Cerebellar nuclear complex (tissue), 1 donor: ENCODE results near the gene PXDC1.
"Not testable (repeated sequence)": the region's sequence is repeated elsewhere in the genome, so short reads cannot be mapped to it uniquely, and the experiment has no call there.

Source experiments
- DNase-seq, 2 experiments: peaks; one replicate each; lab custom pipeline; 2025; lab: John Stamatoyannopoulos, UW

Gene PXDC1

DNA sequence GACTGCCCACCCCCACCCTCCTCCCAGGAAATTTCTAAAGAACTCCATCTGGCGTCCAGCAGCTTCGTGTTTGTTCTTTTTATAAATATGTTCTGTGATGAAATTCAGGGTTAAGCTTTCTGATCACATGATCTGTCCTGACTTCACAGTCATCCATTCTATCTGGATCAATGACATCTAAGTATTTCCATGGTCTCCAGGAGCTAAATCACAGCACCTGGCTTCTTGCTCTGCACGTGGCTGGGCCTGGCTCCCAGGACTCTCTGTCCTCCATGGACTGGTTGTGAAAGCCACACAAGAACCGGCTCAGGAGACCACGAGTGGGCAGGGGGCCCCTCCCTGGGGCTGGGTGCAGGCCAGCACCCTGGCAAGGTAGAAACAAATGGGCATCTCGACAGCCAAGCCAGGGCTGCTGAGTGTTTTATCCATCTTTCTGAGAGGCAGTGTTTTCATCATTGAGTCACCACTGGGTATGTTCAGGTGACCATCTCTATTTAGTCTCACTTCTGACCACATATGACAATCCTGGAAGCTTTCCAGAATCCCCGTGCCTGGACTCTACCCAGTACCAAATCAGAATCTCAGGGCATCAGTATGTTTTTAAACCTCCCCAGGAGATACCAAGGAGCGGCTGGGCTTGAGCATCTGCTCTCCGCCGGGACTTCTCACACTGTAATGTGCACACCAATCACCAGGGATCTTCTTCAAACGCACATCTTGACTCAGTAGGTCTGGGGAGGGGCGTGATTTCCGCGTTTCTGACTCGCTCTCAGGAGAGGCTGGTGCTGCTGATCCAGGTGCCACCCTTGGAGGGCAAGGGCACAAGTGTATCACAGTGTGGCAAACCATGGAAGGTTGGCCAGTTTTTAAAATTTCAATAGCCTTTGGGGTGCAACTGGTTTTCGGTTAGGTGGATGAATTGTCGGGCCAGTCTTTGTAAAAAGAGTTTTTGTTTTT, 31.6 kb upstream of the PXDC1 start:
- DNase-seq, result no peak

DNA sequence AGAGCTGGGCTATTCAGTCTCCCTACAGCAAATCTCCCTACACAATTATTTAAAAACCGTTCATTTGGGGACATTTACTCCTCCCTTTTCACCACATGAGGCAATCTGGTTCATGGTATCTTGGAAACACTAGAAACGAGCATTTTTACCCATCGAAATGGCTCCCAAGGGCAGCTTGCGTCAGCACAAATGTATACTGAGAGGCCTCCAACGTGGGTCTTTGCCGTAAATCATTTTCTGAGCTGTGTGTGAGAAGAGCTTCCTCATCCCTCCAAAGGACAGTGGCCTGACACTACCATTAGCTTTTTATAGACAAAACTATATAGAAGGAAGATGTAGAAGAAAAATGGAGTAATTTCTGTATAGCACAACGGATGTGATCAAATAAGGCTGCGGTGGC, 30.0 kb upstream of the PXDC1 start:
- DNase-seq, result no peak

DNA sequence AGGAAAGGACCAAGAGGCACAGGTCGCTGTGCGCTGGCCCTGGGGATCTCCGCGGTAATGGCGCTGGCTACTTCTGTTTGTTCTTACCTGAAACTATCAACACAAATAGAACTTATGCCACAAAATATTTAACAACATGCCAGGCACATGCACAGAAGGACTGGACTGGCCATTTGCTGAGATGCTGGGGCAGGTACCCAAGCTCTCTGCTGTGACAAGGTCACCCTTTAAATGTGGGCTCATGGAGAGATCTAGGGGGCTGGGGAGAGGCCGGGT, 28.0 kb upstream of the PXDC1 start:
- no peak for DNase-seq

DNA sequence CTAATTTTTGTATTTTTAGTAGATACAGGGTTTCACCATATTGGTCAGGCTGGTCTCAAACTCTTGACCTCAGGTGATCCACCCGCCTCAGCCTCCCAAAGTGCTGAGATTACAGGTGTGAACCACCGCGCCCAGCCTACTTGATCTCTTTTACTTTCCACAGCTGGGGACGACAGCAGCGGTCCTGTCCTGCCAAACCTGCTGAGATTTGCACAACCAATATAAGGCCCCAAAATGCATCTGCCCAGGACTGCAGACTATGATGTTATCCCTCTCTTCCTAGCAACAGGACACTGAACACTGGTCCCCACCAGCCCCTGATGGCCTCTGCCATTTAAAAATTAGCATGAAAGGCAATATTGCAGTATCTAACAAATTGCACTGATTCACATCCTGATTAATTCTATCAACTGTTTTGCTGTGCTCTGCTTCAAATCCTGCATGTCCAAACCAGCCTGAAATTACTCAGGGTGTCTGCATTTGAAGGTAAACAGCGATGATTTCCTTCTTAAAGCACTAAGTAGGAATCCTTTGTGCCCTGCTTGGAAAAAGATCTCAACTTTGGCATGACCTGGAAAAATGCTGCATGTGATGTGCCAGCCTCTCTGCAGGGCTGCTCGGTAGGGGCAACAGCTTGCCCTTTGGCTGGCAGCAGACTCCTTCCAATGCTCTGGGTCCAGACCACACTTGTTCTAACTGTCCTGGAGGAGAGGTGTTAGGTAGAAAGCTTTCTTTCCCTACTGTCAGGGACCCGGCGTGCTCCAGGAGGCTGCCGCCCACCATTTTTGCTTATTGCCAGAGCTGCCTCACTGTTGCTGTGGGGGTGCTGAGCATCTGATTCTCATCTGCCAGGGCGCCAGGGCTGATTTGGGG, 27.4 kb upstream of the PXDC1 start:
- DNase-seq, result no peak

DNA sequence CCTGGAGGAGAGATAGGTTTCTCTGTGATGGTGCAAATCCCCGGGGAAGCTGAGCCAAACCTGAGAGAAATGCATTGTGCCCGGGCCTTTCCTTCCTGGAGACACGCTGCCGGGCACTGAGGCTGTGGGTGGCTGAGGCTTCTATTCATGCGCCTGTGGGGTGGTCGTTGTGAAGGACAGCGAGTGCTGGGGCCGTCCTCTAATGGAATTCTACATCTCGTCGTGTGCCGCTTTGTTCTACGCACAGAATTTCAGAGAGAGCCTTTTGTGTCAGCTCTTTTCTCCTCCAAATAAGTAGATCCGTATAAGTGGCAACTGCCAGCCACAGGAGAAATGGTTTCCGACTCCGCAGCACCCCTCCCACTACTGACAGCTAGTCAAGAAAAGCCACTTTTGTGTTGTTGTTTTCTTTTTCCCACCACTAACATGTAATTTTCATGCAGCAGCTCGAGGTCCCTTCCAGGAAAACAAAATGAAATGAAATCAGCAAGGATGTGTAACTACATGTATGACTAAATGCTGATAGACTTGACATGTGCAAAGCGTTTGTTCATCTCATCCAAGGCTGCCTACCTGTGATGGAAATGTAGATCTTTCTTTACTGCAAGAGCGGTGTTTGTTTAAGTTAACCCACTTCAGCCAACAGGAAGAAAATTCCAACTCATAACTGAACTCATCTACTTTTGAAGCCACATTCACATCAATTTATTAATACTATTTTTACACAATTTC, 26.4 kb upstream of the PXDC1 start:
- no peak for DNase-seq

DNA sequence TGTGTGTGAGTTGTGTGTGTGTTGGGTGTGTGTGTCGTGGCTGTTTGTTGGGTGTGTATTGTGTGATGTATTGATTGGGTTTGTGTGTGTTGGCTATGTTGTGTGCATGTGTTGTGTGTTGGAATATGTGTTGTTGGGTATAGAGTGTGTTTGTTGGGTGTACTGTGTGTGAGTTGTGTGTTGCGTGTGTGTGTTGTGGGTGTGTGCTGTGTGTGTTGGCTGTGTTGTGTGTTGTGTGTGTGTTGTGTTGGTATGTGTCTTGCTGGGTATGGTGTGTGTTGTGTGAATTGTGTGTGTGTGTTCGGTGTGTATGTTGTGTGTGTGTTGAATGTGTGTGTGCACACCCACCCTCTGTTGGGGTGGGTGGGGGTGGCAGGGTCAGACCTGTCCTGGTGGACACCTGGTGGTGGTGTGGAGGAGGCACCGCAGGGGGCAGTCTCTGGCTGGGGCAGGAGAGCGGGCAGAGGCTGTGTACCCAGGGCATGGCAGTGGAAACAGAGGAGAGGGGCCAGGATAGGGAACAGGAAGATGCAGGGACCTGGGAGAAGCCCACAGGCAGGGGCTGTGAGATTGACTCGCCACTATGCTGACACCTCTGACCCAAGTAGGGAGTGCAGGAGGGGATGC, 25.5 kb upstream of the PXDC1 start:
- DNase-seq, result no peak

DNA sequence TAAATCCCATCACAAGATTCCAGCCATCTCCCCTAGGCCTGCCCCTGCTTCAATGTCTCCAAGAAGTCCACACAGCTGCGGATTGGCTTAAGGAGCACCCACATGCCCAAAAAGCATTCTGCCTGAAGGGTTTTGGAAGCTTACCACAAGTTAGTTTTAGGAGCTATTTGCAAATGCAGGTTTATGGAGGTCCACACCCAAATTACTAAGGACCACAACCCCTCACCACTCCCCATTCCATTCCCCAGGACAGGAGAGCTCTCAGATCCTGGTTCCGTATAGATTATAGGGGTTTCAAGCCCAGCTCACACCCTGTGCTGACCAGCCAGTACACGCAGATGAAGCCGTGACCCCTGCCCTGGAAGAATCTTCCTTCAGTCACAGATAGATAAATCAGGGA, 24.3 kb upstream of the PXDC1 start:
- no peak for DNase-seq

DNA sequence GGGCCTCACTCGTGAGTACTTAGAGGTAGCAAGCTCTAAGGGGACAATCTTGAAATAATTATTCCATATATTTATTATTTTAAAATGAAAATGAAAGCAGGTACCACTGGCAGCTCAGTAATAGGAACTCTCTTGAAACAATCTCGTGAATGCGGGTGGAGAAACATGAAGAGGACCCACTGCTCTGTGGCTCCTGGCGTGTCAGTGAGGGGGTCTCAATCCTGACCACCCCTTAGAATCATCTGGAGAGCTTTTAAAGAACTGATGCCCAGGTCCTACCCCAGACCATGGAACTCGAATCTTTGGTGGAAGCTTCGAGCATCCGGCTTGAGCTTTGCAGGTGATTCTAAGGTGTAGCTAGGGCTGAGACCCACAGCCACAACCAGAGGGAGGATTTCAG, 23.9 kb upstream of the PXDC1 start:
- DNase-seq, result no peak

DNA sequence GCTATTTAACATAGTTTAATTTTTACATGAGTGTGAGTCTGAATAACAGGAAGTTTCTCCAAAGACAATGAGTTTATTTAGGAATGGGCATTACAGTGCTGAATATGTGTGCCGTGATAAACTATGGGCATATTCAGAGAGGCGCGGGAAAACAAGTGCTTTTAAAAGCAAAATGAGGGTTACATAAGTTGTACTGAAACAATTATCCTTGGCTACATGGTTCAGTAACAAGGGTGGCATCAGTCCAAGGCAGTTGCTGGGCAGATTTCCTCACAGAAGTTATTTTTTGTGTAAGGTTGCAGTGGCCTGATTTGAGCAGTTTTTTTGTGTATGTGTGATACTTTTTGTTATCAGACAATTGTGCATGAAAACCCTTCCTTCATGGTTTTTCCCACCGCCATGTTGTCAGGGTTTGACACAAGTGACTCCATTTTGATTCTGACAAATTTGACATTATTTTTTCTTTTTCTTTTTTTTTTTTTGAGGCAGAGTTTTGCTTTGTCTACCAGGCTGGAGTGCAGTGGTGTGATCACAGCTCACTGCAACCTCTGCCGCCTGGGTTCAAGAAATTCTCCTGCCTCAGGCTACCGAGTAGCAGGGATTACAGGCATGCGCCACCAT, 22.3 kb upstream of the PXDC1 start:
- no peak for DNase-seq

DNA sequence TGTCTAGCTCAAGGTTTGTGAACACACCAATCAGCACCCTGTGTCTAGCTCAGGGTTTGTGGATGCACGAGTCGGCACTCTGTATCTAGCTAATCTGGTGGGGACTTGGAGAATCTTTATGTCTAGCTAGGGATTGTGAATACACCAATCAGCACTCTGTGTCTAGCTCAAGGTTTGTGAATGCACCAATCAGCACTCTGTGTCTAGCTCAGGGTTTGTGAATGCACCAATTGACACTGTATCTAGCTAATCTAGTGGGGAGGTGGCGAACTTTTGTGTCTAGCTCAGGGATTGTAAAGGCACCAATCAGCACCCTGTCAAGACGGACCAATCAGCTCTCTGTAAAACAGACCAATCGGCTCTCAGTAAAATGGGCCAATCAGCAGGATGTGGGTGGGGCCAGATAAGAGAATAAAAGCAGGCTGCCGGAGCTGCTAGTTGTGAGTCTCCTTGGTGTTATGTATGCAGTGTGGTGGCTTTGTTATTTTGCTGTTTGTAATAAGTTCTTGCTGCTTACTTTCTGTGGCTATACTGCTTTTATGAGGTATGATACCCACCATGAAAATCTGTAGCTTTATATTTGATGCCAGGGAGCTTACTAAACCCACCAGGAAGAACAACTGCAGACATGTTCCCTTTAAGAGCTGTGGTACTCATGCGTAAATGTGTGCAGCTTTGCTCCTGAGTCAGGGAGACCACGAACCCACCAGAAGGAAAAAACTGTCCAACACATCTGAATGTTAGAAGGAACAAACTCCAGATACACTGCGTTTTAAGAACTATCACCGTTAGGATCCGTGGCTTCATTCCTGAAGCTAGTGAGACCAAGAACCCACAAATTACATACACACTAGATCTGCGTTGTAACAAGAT, 20.9 kb upstream of the PXDC1 start:
- DNase-seq, result not testable (repeated sequence)

DNA sequence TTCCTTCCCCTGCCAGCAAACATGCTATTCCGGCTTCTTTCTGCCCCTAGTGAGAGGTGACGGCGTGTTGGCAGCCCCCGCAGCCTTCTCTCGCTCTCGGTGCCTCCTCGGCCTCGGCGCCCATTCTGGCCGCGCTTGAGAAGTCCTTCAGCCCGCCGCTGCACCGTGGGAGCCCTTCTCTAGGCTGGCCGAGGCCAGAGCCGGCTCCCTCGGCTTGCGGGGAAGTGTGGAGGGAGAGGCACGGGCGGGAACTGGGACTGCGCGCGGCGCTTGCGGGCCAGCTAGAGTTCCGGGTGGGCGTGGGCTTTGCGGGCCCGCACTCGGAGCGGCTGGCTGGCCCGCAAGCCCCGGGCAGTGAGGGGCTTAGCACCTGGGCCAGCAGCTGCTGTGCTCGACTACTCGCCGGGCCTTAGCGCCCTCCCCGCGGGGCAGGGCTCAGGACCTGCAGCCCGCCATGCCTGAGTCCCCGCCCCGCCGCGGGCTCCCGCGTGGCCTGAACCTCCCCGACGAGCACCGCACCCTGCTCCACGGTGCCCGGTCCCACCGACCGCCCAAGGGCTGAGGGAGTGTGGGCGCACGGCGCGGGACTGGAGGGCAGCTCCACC, 20.0 kb upstream of the PXDC1 start:
- DNase-seq, result no peak

DNA sequence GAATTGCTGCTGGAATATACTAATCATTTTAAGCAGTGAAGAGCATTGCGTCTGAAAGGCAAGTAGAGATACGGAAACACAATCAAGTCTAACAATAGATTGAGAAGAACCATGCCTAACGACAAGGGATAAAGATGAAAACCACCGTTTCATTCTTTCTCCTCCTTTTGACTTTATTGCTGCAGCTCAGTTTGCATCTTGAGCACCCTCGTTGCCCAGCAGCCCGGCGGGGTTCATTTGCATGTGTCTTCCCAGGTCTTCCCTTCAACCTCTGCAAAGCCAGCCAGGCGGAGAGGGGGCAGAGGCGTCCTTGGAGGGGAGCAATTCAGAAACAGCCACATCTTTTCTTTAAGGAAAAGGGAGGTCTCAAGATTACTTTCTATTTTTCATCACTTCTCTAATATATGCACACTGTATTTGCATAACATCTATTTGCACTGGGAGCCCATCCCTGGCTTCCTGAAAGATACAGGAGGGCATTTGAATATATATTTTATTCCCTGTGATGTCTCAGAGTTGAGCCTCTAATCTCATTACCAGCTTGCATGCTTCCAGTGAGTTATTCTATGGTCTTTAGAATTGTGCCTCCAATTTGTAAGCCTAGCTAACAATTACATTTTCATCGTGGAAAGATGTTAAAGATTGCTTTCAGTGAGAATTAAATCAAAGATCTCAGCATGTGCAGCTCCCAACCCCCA, 18.7 kb upstream of the PXDC1 start:
- DNase-seq, result no peak

DNA sequence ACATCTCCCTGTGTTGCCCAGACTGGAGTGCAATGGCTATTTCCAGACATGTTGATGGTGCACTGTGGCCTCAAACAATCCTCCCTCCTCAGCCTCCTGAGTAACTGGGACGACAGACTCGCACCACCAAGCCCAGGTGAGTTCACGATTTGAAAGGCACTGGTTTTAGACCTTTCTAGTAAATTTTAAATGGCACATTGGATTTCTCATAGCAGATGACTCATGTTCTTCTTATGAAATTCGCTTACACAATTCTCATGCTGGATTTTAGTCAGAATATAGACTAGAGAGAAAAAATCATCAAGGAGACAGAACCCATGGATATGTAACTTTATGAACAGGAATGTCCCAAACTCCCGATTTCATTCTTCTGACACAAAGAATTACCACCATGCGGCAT, 18.1 kb upstream of the PXDC1 start:
- DNase-seq, result no peak

DNA sequence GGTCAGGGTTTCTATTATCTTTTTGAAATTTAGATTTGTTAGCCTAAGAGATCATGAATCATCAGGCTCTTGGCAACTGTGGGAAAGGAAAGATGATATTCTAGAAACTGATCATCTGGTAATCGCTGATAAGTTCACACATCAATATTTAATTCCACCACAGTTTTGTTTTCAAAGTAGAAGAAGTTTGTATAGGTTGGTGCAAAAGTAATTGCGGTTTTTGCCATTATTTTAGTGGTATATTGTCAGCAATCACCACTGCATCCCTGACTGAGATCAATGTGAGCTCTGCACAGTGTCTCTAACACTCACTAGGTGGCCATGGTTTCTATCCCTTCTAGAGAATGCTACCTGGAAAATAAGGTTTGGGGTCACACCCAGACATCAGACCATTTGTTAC, 17.0 kb upstream of the PXDC1 start:
- DNase-seq, result no peak

DNA sequence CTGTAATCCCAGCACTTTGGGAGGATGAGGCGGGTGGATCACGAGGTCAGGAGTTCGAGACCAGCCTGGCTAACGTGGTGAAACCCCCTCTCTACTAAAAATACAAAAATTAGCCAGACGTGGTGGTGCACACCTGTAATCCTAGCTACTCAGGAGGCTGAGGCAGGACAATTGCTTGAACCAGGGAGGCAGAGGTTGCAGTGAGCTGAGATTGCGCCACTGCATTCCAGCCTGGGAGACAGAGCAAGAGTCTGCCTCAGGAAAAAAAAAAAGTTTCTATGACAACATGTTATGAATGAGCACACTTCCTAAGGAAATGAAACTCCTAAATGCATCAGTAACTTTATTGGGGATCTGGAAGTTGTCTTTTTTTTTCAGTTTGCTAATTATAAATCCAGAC, 16.0 kb upstream of the PXDC1 start:
- DNase-seq, result not testable (repeated sequence)

DNA sequence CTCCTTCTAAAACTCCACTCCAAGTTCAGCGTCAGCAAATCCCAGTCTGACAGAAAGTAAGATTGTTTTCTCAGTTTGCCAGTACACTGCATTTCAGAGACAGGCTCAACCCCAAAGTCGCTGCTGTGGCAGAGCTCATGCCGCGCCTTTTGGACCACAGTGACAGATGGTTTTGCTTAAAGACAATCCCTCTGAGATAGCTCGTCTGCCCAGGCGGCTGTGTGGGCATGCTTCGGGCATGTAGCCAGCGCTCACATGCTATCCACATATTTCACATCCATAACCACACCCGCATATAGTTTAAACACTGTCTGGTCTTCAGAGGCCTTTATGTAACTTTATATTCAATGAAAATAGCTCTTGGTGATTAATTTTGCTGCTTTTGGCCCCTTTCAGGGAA, 14.7 kb upstream of the PXDC1 start:
- DNase-seq, result no peak

DNA sequence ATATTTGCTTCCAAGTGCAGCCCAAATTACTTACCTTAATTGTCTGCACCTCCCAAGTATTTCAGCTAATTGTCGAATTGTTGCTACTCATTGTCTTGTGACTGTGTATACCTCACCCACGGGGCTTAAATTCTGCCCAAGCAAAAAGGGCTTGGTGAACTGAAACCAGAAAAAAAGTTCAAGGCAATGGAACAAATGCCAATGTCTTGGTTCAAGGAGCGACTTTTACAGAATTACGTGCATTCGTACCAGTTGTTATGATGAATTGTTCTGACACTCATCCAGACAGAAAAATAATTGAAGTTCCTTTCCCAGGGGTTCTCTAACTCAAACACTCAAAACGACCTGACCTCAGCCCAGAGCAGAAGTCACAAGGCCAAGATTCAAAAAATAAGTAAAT, 13.9 kb upstream of the PXDC1 start:
- no peak for DNase-seq

DNA sequence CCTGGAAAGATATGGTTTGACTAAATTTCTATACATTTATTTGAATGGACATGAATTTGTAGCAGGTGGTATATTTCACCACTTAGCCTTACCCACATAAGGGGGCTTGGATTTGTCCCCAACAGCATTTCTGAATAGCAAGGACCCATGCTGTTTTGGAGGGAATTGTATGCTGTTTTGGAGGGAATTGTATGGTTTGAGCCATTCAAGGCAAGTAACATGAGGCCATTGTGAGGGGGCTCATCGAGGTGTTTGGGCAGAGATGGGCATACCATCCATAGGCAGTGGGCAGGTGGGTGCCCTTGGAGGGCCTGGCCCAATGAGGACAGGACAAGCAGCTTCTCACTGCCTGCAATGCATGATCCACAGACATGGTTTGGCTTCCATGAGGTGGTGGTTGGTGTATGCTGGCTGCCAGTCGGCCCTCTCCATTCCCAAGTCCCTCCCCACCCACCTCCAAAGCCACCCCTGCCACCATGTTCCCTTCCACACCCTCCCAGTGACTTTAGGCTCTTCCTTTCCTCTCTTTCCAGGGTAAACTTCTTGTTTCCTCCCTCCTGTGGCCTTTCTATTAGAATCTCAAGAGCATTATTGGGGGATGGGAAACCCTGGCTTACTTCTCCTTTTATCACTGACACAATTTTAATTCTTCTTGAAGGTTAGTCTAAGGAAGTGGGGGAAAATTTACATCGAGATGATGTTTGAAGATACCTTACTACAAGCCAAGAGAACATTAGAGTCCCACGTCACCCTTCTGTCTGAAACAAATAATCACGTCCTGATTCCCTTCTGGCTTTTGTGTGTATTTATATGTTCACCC, 13.2 kb upstream of the PXDC1 start:
- DNase-seq, result no peak

DNA sequence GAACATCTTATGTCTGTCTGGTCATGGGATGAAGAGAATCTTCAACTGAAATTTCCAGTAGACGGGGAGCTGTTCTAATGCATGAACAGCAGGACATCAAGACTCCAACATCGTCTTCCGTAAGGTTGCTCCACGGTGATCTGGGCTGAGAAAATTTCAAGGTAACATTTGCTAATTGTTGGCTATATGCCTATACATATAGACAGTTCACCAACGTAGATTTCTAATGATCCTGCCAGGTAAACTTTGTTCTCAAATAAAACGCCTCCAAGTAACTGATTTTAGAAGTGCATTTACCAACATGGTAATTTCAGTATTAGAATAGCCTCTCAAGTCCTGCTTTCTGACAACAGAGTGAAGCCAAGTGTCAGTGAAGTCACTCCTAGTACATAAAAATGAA, 11.3 kb upstream of the PXDC1 start:
- DNase-seq, result no peak
